Ecto neural progenitor cell (in vitro differentiated cells): ENCODE results near the gene HOXC13.

Experiments
- DNase-seq: peaks from one replicate; pipeline ENCODE4 v3.0.0-alpha.2; 2018; ENCODE audit warnings: low spot score

HOXC13 gene

DNA sequence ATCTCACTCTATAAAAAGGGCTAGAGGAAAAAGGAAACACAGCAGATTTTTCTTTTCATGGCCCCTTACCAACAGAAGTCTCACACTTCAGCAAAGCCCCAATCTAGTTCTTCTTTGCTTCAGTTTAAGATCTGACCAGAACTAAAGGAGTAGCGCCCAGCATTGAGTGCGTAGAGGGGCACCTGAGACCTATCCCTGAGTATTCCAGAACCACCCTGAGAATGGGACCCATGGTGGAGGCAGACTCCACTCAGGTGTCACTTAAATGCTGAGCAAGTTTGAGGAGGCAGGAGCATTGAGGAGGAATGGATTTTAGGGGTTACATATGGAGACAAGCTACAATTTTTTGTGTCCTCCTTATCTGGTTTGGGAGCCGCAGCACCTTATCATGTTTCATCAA is 32.5 kb downstream of the HOXC13 start:
- no peak for DNase-seq

DNA sequence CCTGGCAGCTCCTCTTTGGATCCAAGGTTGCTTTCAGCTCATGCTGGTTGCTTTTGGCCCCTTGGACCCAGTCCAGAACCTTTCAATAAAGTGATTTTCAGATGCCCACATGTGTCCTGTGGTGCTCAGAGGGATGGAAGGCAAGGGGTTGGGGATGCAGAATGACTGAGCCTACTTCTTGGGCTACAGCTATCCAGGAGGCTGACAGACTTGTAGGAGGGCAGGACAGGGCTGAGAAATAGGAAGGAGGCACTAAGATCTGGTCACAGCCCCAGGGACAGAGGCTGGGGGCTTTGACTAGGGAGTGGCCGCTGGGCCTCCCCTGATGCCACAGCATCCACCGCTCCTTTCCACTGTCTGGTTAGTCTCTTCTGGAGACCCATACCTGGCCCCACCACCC is 33.1 kb downstream of the HOXC13 start:
- DNase-seq, result no peak

DNA sequence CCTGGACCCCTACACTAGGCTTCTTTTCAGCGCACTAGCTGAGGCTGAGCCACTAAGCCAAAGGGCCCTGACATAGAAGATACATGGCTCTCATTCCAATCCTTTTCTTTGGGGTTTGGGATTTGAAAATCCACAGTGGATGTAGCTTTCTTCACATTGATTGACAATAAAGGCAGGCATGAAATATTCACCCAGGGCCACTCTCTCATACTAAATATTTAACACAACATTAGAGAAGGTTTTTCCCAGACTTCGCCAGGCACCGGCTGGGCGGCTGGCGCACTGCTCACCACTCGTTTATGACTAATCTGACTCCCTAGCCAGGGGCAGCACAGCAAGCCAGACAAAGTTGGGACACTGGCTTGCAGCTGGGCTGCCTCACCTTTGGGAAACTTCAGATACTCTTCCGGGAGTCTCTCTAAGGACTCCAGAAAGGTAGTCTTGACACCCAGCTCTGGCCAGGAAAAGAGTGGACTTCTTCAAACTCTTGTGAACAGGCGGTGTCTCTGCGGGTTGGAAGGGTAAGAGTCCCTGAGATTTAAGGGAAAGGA is 33.6 kb downstream of the HOXC13 start:
- DNase-seq, result no peak

DNA sequence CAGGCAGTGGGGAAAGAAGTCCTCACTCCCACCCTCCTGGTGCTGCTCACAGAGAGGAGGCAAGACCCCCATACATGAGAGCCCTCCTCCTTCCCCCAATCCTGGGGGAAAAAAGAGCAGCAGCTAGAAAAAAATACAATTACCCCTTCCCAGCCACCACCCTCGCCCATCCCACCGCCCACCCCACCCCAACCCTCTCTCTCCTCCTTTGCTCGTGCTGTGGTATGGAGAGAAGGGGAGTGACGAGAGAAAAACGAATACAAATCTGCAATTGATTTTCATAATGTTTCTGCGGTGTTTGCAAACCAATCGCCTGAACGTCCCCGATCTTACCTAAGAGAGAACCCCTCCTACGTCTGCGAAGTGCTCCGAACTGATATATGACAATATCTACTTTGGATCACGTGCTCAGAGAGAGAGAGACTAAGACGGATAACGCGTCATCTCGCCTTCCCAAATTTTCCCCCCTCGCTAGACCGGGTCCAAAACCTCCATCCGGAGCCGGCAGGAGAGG is 34.1 kb downstream of the HOXC13 start, which contains the start of gene HOXC11:
TSS of gene HOXC11 (plus strand) at position 405 of the 514 bp plus-strand sequence. CDS start 116 bp downstream, outside the sequence.
- no peak for DNase-seq

DNA sequence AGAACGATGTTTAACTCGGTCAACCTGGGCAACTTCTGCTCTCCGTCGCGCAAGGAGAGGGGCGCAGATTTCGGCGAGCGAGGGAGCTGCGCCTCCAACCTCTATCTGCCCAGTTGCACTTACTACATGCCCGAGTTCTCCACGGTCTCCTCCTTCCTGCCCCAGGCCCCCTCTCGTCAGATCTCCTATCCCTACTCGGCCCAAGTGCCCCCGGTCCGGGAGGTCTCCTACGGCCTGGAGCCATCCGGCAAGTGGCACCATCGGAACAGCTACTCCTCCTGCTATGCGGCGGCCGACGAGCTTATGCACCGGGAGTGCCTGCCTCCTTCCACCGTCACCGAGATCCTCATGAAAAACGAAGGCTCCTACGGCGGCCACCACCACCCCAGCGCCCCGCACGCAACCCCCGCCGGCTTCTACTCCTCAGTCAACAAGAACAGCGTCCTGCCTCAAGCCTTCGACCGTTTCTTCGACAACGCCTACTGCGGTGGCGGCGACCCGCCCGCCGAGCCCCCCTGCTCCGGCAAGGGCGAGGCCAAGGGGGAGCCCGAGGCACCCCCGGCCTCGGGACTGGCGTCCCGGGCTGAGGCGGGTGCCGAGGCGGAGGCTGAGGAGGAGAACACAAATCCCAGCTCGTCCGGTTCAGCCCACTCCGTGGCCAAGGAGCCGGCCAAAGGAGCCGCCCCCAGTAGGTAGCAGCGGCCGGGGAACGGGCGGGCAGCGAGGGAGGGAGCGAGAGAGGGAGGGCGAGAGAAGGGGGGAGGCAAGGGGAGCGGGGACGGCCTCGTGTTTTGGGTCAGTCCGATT is 34.8 kb downstream of the HOXC13 start:
- no peak for DNase-seq

DNA sequence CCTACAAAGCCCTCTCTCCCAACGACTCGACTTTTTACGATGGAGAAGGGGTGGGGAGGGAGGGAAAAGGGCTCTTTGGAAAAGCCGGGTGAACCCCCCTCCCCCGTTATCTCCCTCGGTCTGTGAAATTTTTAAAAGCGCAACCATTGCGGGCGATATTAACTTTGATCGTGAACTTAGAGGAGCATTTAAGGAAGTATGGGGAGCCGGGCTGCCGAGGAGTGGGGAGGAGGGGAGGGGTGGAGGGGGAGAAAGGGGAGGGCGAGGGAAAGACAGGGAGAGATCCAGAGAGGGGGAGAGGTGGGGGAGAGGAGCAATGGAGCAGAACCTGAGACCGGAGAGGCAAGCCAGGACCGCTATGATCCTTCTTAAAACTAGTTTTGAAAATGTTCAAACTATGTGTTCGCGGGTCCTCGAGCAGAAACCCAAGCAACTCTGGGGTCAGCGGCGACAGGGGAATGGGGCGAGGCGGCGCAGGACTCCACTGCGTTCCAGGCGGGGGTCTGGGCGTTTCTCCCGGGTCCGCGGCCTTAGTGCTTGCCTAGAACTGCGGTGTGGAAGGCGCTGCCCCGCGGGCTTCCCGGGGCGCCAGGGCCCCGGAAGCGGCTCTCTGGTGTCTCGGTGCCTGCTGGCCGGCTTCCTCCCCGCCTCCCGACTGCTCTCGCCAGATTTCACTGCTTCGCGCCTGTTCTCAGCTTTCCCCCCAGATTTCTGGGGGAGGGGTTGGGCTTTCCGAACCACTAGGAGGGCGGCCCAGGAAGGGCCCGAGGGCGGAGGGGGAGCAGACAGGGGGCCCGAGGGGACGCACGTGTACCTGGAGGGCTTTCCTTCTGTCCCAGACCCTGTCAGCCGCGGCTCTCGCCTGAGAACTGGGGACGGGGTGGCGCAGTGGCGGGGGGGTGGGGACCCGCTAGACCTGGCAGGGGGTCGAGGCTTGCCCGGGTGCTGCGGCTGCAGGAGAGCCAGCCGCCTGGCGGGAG is 35.7 kb downstream of the HOXC13 start, which contains the start of gene HOTAIR:
TSS of gene HOTAIR (minus strand) at position 871 of the 980 bp plus-strand sequence.
- no peak for DNase-seq

DNA sequence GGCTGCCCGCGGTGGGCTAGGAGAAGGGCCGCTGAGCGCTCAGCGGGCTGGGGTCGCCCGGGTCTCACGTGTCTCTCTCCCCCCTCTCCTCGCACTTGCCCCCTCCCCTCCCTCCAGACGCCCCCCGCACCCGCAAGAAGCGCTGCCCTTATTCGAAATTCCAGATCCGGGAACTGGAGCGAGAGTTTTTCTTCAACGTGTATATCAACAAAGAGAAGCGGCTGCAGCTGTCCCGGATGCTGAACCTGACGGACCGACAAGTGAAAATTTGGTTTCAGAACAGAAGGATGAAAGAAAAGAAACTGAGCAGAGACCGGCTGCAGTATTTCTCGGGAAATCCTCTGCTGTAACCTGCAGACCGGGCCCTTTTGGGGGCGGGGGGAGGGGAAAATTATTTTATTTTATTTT is 36.4 kb downstream of the HOXC13 start:
- DNase-seq, result no peak

DNA sequence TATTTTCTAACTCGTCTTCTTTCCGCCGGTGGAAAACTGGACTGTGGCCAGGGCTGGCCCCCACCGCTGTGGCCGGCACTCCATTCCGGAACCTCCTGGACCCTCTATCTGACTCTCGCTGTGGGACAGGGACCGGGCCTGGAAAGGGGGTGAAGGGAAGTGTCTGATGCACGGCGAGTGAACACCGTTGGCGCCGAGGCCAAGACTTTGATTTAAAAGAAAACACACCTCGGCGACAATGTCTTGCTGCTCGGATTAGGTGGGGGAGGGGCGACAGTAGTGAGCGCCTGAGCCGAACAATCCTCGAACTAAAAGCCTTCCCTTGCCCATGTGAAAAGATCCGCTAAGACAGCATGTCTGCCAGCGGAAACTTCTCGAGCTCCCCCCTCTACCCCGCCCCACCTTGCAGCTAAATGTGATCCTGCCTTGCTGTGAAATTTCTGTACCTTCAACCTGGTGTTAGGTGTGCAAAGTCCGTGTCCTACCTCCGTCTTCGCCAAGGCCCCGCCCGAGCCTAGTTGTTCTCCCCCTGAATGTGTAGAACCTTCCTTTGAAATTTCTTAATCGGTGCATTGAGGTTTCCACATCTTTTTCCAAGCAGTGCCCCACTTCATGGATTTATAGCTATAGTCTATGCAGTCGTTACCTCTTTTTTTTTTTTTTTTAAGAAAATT is 37.0 kb downstream of the HOXC13 start:
- DNase-seq, result no peak

DNA sequence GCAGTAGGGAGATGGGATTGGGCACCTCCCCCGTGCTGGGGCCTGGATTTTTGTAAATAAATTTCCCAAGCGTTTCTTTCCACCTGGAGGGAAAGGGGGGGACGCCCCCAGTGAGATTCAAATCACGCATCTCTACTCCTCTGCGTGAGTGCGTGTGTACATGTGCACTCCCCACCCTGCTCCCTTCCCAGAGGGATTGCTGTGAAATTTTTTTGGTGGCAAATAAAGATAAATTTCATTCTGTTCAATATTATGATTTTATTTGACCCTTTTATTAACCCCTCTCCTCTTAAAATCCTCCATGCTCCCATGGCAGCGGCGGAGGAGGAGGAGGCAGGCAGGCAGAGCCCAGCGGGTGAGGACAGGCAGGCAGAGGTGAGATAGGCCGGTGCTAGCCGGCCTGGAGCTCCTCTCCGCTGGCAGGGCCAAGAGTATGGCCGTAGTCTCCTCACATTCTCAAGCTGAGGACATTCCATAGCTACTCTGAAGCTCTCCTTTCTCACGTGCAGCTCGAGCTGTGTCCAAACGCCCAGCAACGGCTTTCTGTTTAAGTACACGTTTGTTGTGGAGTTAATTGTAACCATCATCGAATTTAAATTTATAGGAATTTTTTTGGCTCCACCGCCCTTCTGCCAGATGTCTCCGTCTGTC is 37.7 kb downstream of the HOXC13 start:
- DNase-seq, result no peak

DNA sequence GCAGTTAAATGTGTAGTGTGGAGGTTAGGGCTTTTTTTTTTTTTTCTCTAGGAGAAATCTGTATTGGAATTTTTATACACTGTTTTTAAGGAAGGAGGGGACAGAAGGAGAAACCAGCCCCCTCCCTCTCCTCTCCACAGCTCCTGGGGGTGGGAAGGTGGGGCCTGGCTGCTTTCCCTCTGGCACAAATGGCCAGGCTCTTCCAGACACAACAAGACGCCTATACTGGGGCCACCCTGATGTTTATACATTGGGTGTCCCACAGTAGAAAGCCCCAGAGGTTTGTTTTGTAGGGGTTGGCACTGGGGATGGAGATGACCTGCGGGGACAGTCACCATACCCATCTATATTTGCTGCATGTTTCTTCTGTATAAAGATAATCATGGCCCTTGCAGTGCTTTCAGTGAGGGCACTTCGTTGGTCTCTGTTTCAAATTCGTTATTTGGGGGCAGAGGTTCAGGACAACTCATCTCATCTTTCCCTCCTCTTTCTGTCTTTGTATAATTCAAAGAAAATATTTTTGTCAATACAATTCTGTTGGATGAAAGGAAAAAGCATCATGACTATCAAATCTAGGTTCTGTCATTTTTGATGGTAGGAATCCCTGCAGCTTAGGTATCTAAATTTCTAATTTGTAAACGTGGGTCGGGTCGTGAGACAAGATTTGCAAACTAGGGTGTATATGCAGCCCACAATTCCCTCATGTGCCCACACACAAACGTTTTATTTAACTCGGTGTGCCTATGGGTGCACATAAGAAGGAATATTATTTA is 38.4 kb downstream of the HOXC13 start:
- no peak for DNase-seq

DNA sequence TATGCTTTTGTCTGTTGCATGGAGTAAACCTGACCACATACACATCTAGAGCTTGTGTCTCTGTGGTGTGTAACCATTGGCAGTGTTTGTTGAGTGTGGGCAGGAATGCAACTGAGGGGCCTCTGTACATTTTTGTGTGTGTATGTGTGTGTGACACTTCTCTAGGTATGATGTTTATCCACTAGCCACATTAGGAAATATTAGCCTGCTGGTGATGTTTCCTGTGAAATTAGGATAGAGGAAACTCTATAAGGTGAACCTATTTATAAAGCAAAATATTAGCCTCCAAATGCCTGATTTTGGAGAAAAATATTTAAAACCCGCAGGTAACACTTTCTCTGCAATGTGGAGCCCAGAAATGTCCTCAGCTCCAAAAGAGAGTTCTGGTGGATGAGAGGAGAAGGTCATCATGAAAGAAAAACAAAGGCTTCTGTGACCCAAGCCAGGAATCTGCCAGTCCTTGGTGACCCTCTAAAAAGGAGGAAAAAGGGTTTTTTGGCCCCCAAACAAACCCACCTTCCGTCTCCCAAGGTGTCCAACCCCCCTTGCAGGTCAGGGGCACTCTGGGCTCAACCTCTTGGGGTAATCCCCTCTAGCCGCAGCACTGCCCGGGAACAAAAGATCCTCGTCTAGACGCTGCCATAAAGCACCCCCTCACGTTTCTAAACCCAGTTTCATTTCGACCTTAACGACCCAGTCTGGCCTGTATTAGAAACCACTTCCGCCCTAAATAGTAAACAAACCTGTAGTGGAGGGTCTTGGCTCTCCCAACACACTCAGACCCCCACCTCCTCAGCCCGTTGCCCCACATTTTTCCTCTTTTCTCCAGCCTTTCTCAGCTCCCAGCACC is 39.2 kb downstream of the HOXC13 start:
- no peak for DNase-seq

DNA sequence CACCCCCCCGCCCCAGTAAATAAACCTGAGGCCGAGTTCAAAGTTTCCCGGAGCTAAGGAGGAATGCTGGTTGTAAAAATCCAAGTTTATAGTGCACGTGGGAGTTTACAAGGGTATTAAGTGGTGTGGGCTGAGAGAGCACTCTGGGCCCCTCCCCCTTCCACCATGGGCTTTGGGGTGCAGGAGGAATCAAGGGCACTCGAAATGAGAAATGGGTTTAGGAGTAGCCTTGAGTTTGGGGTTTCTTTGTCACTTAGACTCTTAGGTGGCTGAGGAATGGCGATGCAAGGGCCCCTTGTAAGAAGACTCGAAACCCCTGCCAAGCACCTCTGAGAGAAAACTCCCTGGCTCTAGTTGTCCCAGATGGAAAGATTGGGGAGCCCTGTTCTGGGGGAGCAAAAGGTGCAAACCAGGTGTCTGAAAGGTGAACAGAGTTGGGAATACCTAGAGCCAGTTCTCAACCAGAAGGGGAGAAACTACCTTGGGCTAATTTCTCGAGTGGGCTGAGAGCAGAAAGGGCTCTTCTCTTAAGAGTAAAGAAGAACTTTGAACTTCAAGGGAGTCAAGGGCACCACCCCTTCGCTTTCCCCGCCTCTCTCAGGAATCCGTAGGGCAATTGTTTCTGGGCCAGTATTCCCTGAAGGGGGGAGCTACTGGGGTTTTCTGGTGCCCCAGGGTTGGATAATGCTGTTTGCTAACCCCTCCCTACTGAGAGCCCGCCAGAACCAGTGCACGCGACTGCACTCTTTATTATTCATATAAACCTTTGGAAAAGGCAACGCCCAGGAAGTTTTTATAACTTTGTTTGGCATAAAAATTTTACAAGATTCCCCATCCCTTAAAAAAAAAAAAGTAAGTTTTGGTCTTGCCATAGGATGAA is 40.1 kb downstream of the HOXC13 start:
- no peak for DNase-seq

DNA sequence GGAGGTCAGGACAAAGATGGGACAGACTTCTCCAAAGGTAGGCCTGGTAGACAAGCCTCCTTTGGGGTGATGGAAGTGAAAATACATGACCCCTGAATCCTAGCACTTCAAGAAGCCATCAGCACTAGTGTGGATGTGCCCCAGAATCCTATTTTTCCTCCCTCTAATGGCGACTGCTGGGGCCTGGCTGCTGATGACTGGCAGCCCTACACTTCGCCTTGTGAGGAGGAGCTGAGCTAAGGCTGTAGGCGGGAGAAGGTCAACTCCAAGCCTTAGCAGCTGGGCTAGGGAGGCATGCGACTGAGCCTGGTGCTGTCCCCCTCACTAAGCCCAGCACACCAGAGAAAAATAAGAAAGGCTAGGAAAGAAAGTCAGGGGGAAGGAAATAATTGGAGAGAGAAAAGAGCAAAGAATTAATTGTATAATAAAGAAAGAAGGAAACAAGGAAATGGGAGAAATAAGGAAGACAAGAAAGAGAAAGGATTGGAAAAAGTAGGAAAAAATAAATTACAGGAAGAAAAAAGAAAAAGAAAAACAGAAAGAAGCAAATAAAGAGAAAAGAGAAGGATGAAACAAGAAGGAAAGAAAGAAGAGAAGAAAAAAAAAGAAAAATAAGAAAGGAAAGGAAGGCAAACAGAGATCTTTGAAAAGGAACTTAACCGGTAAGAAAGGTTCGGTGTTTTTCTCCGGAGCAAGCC is 41.6 kb downstream of the HOXC13 start:
- DNase-seq, result no peak

DNA sequence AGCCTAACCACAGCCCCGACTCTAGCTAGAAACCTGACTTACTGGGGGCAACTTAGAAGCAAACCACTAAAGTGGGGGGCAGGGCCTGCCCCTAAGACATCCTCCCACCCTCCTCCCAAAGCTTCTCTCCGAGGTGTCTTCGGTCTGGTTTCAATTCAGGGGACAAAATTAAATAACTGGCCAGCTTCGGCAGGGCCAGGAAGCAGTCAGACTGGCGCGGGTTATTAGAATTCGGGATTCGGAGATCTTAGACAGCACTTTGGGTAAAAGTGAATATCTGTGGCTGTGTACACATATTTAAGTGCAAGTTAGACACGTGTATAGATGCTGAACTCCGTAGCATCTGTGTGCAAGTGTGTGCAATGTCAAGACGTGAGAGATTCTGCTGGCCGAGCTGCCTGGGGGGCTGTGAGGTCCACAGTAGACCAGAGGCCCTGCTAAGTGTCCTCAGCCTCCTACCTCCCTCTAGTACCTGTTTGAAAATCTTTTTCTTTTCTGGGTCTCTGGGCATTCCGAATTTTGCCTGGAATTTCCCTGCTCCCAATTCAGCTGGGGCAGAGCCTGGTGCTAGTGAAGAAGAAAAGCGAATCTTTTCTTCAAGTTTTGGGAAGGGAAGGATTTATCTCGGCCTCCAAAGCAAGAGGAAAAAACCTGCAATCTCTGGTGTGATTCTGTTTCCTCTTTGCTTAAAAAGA is 42.3 kb downstream of the HOXC13 start:
- no peak for DNase-seq

DNA sequence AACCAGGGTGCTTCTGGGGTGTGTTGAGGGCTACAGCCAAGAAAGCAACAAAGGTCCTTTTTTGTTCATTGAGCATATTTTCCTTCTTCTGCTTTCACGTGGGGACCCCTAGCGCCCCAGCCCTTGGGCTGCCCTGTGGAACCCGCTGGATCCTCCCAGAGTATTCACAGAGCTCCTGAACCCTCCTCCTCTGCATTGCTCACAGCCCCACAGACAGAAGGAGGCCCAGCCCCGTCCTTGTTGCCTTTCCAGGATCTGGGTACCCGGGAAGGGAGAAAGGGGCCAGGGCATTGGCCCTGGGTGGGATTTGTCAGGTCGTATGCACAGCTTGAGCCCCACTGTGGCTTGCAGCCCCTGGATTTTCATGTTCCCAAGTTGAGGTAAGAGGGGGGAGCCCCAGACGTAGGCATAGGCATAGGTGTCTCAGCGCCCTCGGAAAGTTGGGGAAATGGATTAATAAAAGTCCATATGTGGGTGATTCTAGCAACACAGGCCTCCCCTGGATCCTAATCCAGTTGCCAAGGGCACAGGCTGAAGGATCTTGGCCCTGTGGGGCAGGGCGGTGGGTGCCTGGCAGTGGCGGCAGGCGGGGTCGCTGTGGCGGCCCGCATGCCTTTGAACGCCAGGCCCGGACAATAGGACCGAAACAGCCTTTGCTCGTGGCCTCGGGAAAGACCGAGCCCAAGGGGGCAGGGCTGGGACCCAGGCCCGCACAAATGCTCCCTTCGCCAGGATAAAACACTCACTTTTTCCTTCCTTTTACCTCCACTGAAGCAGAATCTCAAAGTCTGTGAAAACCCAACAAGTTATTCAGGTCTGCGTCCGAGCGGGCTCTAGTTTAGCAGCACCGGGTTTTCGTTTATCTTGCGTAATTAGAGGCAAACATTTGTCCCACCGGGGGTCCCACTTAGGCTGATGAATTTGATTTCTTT is 43.3 kb downstream of the HOXC13 start:
- no peak for DNase-seq
